ENCODE measurements around the gene LMOD1. TPM values are rescaled to one million over a fixed set of nuclear protein-coding genes. Genes with fewer than 3 reads are reported as not detected.
A peak's percentile ranks its signal among the peaks of the same experiment; 100 is the strongest.

Gene LMOD1
- total and polyA plus RNA-seq, 2 donors (not counting 1 experiment from before 2014, with no cell fraction given): not detected

DNA sequence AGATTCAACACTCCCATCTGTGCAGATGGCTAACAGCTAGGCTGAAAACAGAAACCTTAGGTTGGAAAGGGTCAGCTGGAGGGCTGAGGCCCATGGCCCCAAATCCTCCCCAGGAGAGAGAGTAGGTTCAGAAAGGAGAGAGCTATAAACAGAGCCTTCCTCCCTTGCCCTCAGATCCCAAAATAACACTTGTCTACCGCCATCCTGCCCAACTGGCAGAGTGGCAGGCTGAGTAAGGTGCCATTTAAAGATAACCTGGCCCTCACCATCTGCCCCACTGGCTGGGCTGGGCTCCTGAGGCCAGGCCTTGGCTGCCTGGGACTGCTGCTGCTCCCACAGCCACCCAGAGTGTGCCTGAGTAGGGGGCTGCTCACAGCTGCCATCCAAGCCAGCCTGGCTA is 61.9 kb downstream of the LMOD1 start:
- Histone ChIP-seq H3K4me2 (replicated peaks; ENCODE audit: low read depth, low read length, poor library complexity, severe bottlenecking) (no peak overlapping the region), H3K27me3 (replicated peaks in 1 of 4; ENCODE audit: control extremely low read depth in 1 of 4, control insufficient read depth in 3 of 4, insufficient read depth in 4 of 4, low read length in 3 of 4) (peaks cover 0 to 31% (median 22%) of the 10 kb centered on the region in 4 experiments), H3K36me3 (replicated peaks in 1 of 2; ENCODE audit: control extremely low read depth in 1 of 2, control insufficient read depth in 1 of 2, extremely low read depth in 1 of 2, insufficient read depth in 2 of 2, low read length in 1 of 2) (no peaks in the 10 kb centered on the region), H3K79me2 (ENCODE audit: control insufficient read depth, insufficient read depth, low read length) (no peaks in the 10 kb centered on the region), H3K9ac (ENCODE audit: low read length) (no peak overlapping the region), H4K20me1 (ENCODE audit: control insufficient read depth, insufficient read depth, low read length, poor library complexity, severe bottlenecking) (no peaks in the 10 kb centered on the region), H3K9me3 (ENCODE audit: control extremely low read depth in 1 of 3, control insufficient read depth in 2 of 3, insufficient read depth in 1 of 3, low read length in 2 of 3) (peaks cover 0 to 11% (median 0%) of the 10 kb centered on the region in 3 donors), H2AFZ (ENCODE audit: insufficient read depth, low read depth, low read length, poor library complexity, severe bottlenecking) (no peak overlapping the region), H3K4me3 (ENCODE audit: control extremely low read depth in 1 of 5, extremely low read depth in 1 of 5, insufficient read depth in 1 of 5, low read depth in 2 of 5, low read length in 4 of 5) (no peak overlapping the region), H3K27ac (ENCODE audit: low read length in 2 of 2) (no peak overlapping the region), H3K4me1 (ENCODE audit: control insufficient read depth in 2 of 2, insufficient read depth in 2 of 2, low read length in 2 of 2) (peaks cover 28 to 37% of the 10 kb centered on the region in 2 donors)
- Mint-ChIP-seq H3K9me3 (ENCODE audit: insufficient read depth) (no peaks in the 10 kb centered on the region), H3K4me3 (no peak overlapping the region), H3K27ac (no peak overlapping the region), H3K27me3 (peaks cover 16% of the 10 kb centered on the region), H3K4me1 (peaks cover 33% of the 10 kb centered on the region)
- 0% methylated on average over 1 of the region's 1 CpG for WGBS (ENCODE audit: insufficient coverage)
- POLR2A ChIA-PET: no interaction called here
- intact Hi-C loops (cut with micrococcal nuclease): no loop called here
- TF ChIP-seq EZH2 (IDR thresholded peaks at IDR 0.05; ENCODE audit: borderline replicate concordance, insufficient read depth, low read depth, low read length, poor library complexity, severe bottlenecking): no peak
- TF ChIP-seq, protein P1, sequence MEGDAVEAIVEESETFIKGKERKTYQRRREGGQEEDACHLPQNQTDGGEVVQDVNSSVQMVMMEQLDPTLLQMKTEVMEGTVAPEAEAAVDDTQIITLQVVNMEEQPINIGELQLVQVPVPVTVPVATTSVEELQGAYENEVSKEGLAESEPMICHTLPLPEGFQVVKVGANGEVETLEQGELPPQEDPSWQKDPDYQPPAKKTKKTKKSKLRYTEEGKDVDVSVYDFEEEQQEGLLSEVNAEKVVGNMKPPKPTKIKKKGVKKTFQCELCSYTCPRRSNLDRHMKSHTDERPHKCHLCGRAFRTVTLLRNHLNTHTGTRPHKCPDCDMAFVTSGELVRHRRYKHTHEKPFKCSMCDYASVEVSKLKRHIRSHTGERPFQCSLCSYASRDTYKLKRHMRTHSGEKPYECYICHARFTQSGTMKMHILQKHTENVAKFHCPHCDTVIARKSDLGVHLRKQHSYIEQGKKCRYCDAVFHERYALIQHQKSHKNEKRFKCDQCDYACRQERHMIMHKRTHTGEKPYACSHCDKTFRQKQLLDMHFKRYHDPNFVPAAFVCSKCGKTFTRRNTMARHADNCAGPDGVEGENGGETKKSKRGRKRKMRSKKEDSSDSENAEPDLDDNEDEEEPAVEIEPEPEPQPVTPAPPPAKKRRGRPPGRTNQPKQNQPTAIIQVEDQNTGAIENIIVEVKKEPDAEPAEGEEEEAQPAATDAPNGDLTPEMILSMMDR (IDR thresholded peaks at IDR 0.05): no peak
- DNase-seq: no peak
- CTCF ChIA-PET: interaction anchor here (1.1 to 1.4 kb wide), 2 partner anchors 11 to 15 kb away, joined by 3 read pairs; no protein-coding TSS in a partner anchor
- ATAC-seq (ENCODE audit: low read depth): no peak

DNA sequence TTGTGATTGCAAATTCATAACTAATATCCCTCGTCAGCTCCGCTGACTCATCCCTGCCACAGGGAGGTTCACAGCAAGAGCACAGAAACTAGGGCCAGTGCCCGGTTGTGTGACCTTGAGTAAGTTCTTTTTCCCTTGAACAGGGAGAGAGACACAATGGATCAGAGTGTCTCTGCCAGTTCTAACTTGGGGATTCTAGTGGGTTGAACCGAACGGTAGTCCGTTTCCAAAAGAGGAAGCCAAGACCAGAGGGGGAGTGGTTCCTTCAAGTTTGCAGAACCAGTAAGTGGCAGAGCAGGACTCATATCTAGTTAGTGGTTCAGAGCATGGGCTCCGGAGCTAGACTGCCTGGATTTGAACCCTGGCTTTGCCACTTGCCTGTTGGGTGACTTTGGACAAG is 62.6 kb downstream of the LMOD1 start:
- H3K4me3 Mint-ChIP-seq: no peak overlapping the region
- no peaks in the 10 kb centered on the region for H3K79me2 ChIP-seq (ENCODE audit: control insufficient read depth, insufficient read depth, low read length)
- H3K4me3 ChIP-seq (ENCODE audit: control extremely low read depth in 1 of 5, extremely low read depth in 1 of 5, insufficient read depth in 1 of 5, low read depth in 2 of 5, low read length in 4 of 5): no peak overlapping the region
- H3K4me1 Mint-ChIP-seq: peaks cover 33% of the 10 kb centered on the region
- no peak for TF ChIP-seq EZH2 (IDR thresholded peaks at IDR 0.05; ENCODE audit: borderline replicate concordance, insufficient read depth, low read depth, low read length, poor library complexity, severe bottlenecking)
- TF ChIP-seq, protein P1 (IDR thresholded peaks at IDR 0.05): no peak
- no peak overlapping the region for H3K4me2 ChIP-seq (replicated peaks; ENCODE audit: low read depth, low read length, poor library complexity, severe bottlenecking)
- H3K4me1 ChIP-seq (ENCODE audit: control insufficient read depth in 2 of 2, insufficient read depth in 2 of 2, low read length in 2 of 2): peaks cover 21 to 31% of the 10 kb centered on the region in 2 donors
- H3K9me3 Mint-ChIP-seq (ENCODE audit: insufficient read depth): no peaks in the 10 kb centered on the region
- POLR2A ChIA-PET: no interaction called here
- intact Hi-C loops (cut with micrococcal nuclease): no loop called here
- H3K27me3 Mint-ChIP-seq: peaks cover 16% of the 10 kb centered on the region
- H3K27ac Mint-ChIP-seq: no peak overlapping the region
- H3K27ac ChIP-seq (ENCODE audit: low read length in 2 of 2): no peak overlapping the region
- peaks cover 0 to 25% (median 18%) of the 10 kb centered on the region in 4 experiments for H3K27me3 ChIP-seq (replicated peaks in 1 of 4; ENCODE audit: control extremely low read depth in 1 of 4, control insufficient read depth in 3 of 4, insufficient read depth in 4 of 4, low read length in 3 of 4)
- ATAC-seq (ENCODE audit: low read depth) (peak; percentile 39), DNase-seq (peak; percentile 32)
- no peaks in the 10 kb centered on the region for H4K20me1 ChIP-seq (ENCODE audit: control insufficient read depth, insufficient read depth, low read length, poor library complexity, severe bottlenecking)
- no peaks in the 10 kb centered on the region for H3K36me3 ChIP-seq (replicated peaks in 1 of 2; ENCODE audit: control extremely low read depth in 1 of 2, control insufficient read depth in 1 of 2, extremely low read depth in 1 of 2, insufficient read depth in 2 of 2, low read length in 1 of 2)
- 52% methylated on average over 4 of the region's 7 CpGs for WGBS (ENCODE audit: insufficient coverage)
- CTCF ChIA-PET: interaction anchor here (1.1 to 1.4 kb wide), 2 partner anchors 10 to 15 kb away, joined by 3 read pairs; no protein-coding TSS in a partner anchor
- peaks cover 0 to 5% (median 0%) of the 10 kb centered on the region in 3 donors for H3K9me3 ChIP-seq (ENCODE audit: control extremely low read depth in 1 of 3, control insufficient read depth in 2 of 3, insufficient read depth in 1 of 3, low read length in 2 of 3)
- no peak overlapping the region for H2AFZ ChIP-seq (ENCODE audit: insufficient read depth, low read depth, low read length, poor library complexity, severe bottlenecking)
- no peak overlapping the region for H3K9ac ChIP-seq (ENCODE audit: low read length)

All from B cell (primary cell).